Activated CD4-positive, alpha-beta memory T cell treated with anti-CD3 and anti-CD28 coated beads, Interleukin-2, amount 10 ng/mL, durations not matched to agents 7 days and 5 days (primary cell): ENCODE results near the gene ENPP1. TPM values are rescaled to one million over a fixed set of nuclear protein-coding genes. Genes with fewer than 3 reads are reported as not detected.

Experiments
- total RNA-seq, 2 experiments: library from RNA; stranded (reverse); gene quantifications; one replicate each; pipeline ENCODE4 v1.2.3, GENCODE V29; 2021

Gene ENPP1
- total RNA-seq, 2 experiments from 2014 or later: 0.48 to 0.53 TPM

Other genes with a start within 250 kb of the ENPP1 start
- not detected for gene ARG1, start 234.8 kb upstream of the ENPP1 start, total RNA-seq
- gene MED23, start 179.8 kb upstream of the ENPP1 start, total RNA-seq: 10 to 100 TPM; 32.1 to 33.1 TPM
- gene ENPP3, start 170.7 kb upstream of the ENPP1 start, total RNA-seq: under 1 TPM; 0.38 to 0.45 TPM
- not detected for gene OR2A4, start 106.6 kb upstream of the ENPP1 start, total RNA-seq
- not detected for gene CTAGE9, start 97.0 kb upstream of the ENPP1 start, total RNA-seq
- gene CCN2, start 143.4 kb downstream of the ENPP1 start, total RNA-seq: not detected